ENCODE measurements around the gene PDLIM5. TPM values are rescaled to one million over a fixed set of nuclear protein-coding genes. Genes with fewer than 3 reads are reported as not detected.

PDLIM5 gene
- total RNA-seq, 1 experiment from 2014 or later: 21.2 TPM

Other genes with a start within 250 kb of the PDLIM5 start
- 40.7 TPM in 2 replicates for gene SMARCAD1, start 244.1 kb upstream of the PDLIM5 start, total RNA-seq (2014; rRNA removed; shearing (Covaris generic))
- gene HPGDS, start 109.1 kb upstream of the PDLIM5 start, total RNA-seq (2014; rRNA removed; shearing (Covaris generic)): not detected in 2 replicates

Data from SK-MEL-5 (cell line).